GM18508 (cell line): ENCODE results near the gene GUCD1.

Experiments
- ATAC-seq: cut with Tn5 transposase; IDR thresholded peaks from one replicate; pipeline ENCODE4 v1.9.1; 2021; ENCODE audit warnings: moderate number of reproducible peaks; ENCODE audit not compliant: insufficient read depth, unreplicated experiment

Gene GUCD1

GRCh38 chr22:24507716-24508115 is 47.2 kb downstream of the GUCD1 start:
- no peak for ATAC-seq

- no peak for ATAC-seq
Measured at GRCh38 chr22:24506802-24507438, 48.0 kb downstream of the GUCD1 start.

GRCh38 chr22:24504956-24505736 is 49.8 kb downstream of the GUCD1 start:
- ATAC-seq: no peak

GRCh38 chr22:24504540-24504939 is 50.4 kb downstream of the GUCD1 start:
- no peak for ATAC-seq

GRCh38 chr22:24503843-24504338 is 51.0 kb downstream of the GUCD1 start:
- ATAC-seq: no peak

GRCh38 chr22:24503137-24503842 is 51.6 kb downstream of the GUCD1 start:
- no peak for ATAC-seq

- no peak for ATAC-seq
Measured at GRCh38 chr22:24502541-24502940, 52.4 kb downstream of the GUCD1 start.

GRCh38 chr22:24502034-24502433 is 52.9 kb downstream of the GUCD1 start:
- no peak for ATAC-seq

GRCh38 chr22:24501301-24502005 is 53.5 kb downstream of the GUCD1 start:
- no peak for ATAC-seq

- no peak for ATAC-seq
Measured at GRCh38 chr22:24500277-24500820, 54.6 kb downstream of the GUCD1 start.

- ATAC-seq: no peak
Measured at GRCh38 chr22:24499706-24500276, 55.1 kb downstream of the GUCD1 start.

- no peak for ATAC-seq
Measured at GRCh38 chr22:24498824-24499223, 56.1 kb downstream of the GUCD1 start.

GRCh38 chr22:24497841-24498258 is 57.1 kb downstream of the GUCD1 start:
- no peak for ATAC-seq

GRCh38 chr22:24496661-24497060 is 58.3 kb downstream of the GUCD1 start:
- ATAC-seq: no peak

GRCh38 chr22:24496234-24496633 is 58.7 kb downstream of the GUCD1 start:
- no peak for ATAC-seq

- no peak for ATAC-seq
Measured at GRCh38 chr22:24495365-24495675, 59.6 kb downstream of the GUCD1 start.

GRCh38 chr22:24494528-24495364 is 60.2 kb downstream of the GUCD1 start, which contains the start of gene UPB1:
Gene UPB1 (plus strand): TSS chr22:24495332. CDS start chr22:24495404, 72 bp downstream.
- no peak for ATAC-seq

GRCh38 chr22:24494167-24494527 is 60.8 kb downstream of the GUCD1 start:
- ATAC-seq: no peak

- ATAC-seq: no peak
Measured at GRCh38 chr22:24492391-24492790, 62.5 kb downstream of the GUCD1 start.
